OCI-LY7 (cell line): ENCODE results near the gene AKAP3. TPM values are rescaled to one million over a fixed set of nuclear protein-coding genes. Genes with fewer than 3 reads are reported as not detected.

Source experiments
- BruUV-seq: library from RNA; stranded (reverse); fragments of 400-500 nt; replicated peaks from 2 replicates; lab custom pipeline; 2021; lab: Mats Ljungman, UMichigan
- CTCF ChIA-PET: fragments of 300-600 bp; sonication (Branson Sonifier 250); formaldehyde crosslinking; loops from one replicate; lab custom pipeline; 2022; ENCODE audit warnings: antibody characterized with exemption; ENCODE audit not compliant: unreplicated experiment; lab: Charles Lee
- POLR2A ChIA-PET: fragments of 300-600 bp; sonication (Branson Sonifier 250); formaldehyde crosslinking; loops from one replicate; lab custom pipeline; 2022; ENCODE audit warnings: antibody characterized with exemption; lab: Charles Lee
- DNase-seq: peaks from one replicate; pipeline ENCODE4 v3.0.0-alpha.2; 2015; ENCODE audit warnings: low spot score
- H2AFZ ChIP-seq: fragments of 200-600 bp; sonication (generic), shearing (Covaris generic); 2 replicates; pipeline ENCODE4 v1.6.1; 2014; ENCODE audit warnings: mild to moderate bottlenecking, antibody characterized with exemption, low read length, moderate library complexity
- H3K27ac ChIP-seq: fragments of 200-600 bp; sonication (generic); 2 replicates; pipeline ENCODE4 v1.5.1; 2014; ENCODE audit warnings: mixed run types, low read depth, mild to moderate bottlenecking, moderate library complexity, low read length, inconsistent platforms; ENCODE audit not compliant: poor library complexity, severe bottlenecking
- H3K36me3 ChIP-seq: fragments of 200-600 bp; sonication (generic); 2 replicates; pipeline ENCODE4 v1.6.1; 2014; ENCODE audit warnings: mild to moderate bottlenecking, antibody characterized with exemption, low read length, moderate library complexity, mixed read lengths; ENCODE audit not compliant: insufficient read depth
- H3K4me1 ChIP-seq: fragments of 200-600 bp; sonication (generic); 2 replicates; pipeline ENCODE4 v1.5.1; 2014; ENCODE audit warnings: mild to moderate bottlenecking, low read length; ENCODE audit not compliant: insufficient read depth, poor library complexity, severe bottlenecking
- H3K4me2 ChIP-seq: fragments of 200-600 bp; sonication (generic); 2 replicates; pipeline ENCODE4 v1.6.1; 2014; ENCODE audit warnings: mild to moderate bottlenecking, low read length
- H3K4me3 ChIP-seq: fragments of 200-600 bp; sonication (generic); 2 replicates; pipeline ENCODE4 v1.5.1; 2014; ENCODE audit warnings: mild to moderate bottlenecking, low read depth, low read length; ENCODE audit not compliant: poor library complexity, severe bottlenecking
- H3K79me2 ChIP-seq: fragments of 200-600 bp; sonication (generic); 2 replicates; pipeline ENCODE4 v1.6.1; 2016; ENCODE audit warnings: low read depth, mild to moderate bottlenecking, low read length, moderate library complexity, mixed read lengths; ENCODE audit not compliant: insufficient read depth
- H3K9me2 ChIP-seq: fragments of 200-600 bp; sonication (generic); 2 replicates; pipeline ENCODE4 v1.6.1; 2016; ENCODE audit warnings: mild to moderate bottlenecking, low read length, mixed read lengths; ENCODE audit not compliant: insufficient read depth
- H3K9me3 ChIP-seq: fragments of 200-600 bp; sonication (generic); 2 replicates; pipeline ENCODE4 v1.6.1; 2014; ENCODE audit warnings: mild to moderate bottlenecking, mixed run types, low read length, mixed read lengths
- H4K20me1 ChIP-seq: fragments of 200-600 bp; sonication (generic); 2 replicates; pipeline ENCODE4 v1.6.1; 2014; ENCODE audit warnings: mild to moderate bottlenecking, antibody characterized with exemption, low read length, moderate library complexity, mixed read lengths; ENCODE audit not compliant: insufficient read depth
- EZH2phosphoT487 ChIP-seq: fragments of 200-600 bp; sonication (generic); IDR thresholded peaks from 2 replicates; pipeline ENCODE4 v1.6.1; 2018; ENCODE audit warnings: low read depth, borderline replicate concordance, mild to moderate bottlenecking, mixed run types, antibody characterized with exemption, low read length, moderate library complexity, mixed read lengths
- intact Hi-C: fragments of 100-400 bp; cut with micrococcal nuclease; formaldehyde crosslinking; loops from one replicate; pipeline ENCODE4 v1.10.0; 2022; ENCODE audit not compliant: unreplicated experiment
- total RNA-seq, 2 experiments: library from RNA; depleted of rRNA in 1 of 2; stranded (reverse); fragments of >200 nt in 1 of 2; shearing (Covaris generic) in 1 of 2; gene quantifications; 2 replicates each; pipeline ENCODE4 v1.2.3, GENCODE V29; 2014 to 2022
- TF ChIP-seq, protein P1 (sequence below): fragments of 200-600 bp; sonication (generic); conservative IDR thresholded peaks from 2 replicates; pipeline ENCODE4 v1.5.1; 2014; ENCODE audit warnings: mild to moderate bottlenecking, antibody characterized with exemption, low read length, moderate library complexity, mixed read lengths

The AKAP3 gene
- total RNA-seq, 2 experiments from 2014 or later, result 0.92 to 2.4 TPM

DNA sequence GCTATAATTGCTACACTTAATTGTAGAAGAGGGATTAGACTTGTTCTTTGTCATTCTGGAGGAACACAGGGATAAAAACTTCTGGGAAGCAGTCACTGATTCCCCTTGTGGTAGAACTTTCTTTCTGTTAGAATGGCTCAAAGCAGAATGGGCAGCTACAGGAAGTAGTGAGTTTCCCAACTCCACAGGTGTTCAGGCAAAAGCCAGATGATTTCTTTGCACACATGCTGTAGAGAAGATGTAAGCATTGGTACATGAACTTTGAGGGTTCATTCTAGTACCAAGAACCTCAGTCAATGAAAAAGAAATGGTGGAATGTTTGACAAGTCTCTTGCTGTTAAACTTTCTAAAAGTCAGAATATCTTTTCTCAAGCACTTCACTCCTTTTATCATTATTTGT, 4.4 kb upstream of the AKAP3 start:
- no peak for DNase-seq
- H3K4me1 ChIP-seq, result peaks cover 25% of the 10 kb centered on the region
- H3K36me3 ChIP-seq, result peaks cover 66% of the 10 kb centered on the region
- H3K9me2 ChIP-seq, result no peaks in the 10 kb centered on the region
- no peak overlapping the region for H3K27ac ChIP-seq
- no peak for TF ChIP-seq EZH2phosphoT487
- TF ChIP-seq, protein P1, sequence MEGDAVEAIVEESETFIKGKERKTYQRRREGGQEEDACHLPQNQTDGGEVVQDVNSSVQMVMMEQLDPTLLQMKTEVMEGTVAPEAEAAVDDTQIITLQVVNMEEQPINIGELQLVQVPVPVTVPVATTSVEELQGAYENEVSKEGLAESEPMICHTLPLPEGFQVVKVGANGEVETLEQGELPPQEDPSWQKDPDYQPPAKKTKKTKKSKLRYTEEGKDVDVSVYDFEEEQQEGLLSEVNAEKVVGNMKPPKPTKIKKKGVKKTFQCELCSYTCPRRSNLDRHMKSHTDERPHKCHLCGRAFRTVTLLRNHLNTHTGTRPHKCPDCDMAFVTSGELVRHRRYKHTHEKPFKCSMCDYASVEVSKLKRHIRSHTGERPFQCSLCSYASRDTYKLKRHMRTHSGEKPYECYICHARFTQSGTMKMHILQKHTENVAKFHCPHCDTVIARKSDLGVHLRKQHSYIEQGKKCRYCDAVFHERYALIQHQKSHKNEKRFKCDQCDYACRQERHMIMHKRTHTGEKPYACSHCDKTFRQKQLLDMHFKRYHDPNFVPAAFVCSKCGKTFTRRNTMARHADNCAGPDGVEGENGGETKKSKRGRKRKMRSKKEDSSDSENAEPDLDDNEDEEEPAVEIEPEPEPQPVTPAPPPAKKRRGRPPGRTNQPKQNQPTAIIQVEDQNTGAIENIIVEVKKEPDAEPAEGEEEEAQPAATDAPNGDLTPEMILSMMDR, result no peak
- peaks cover 52% of the 10 kb centered on the region for H3K79me2 ChIP-seq
- ChIA-PET CTCF (no interaction called here), POLR2A (interaction anchor here (0.7 to 1.2 kb wide), 2 partner anchors 9 to 11 kb away, joined by 4 read pairs; no protein-coding TSS in a partner anchor)
- intact Hi-C loops, result no loop called here
- no peak overlapping the region for H3K4me3 ChIP-seq
- no peaks in the 10 kb centered on the region for H3K9me3 ChIP-seq
- BruUV-seq, result no TSS peak
- H2AFZ ChIP-seq, result no peak overlapping the region
- H4K20me1 ChIP-seq, result peaks cover 18% of the 10 kb centered on the region; the same call in 1 of the 2 replicates
- H3K4me2 ChIP-seq, result no peak overlapping the region

DNA sequence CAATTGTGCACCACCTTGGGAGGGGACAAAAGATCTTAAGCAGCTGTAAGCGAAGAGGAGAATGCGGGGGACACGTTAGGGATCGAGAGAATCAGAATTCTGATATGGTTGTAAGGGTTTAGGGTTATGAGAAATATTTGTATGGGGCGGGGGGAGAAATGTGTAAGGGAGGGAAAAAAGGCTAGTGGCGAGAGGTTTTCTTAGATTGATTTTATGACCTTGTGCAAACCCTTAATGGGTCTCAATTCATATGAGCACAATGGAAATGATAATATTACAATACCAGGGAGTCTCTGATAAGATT, 459 bp upstream of the AKAP3 start:
- ChIA-PET POLR2A (interaction anchor here (0.6 to 1.5 kb wide), 6 partner anchors 9 to 327 kb away, joined by 3 to 6 read pairs (median 3); no protein-coding TSS in a partner anchor), CTCF (no interaction called here)
- H3K36me3 ChIP-seq, result peaks cover 27% of the 10 kb centered on the region
- no peak for TF ChIP-seq EZH2phosphoT487
- peak overlapping the region; percentile 90 for H2AFZ ChIP-seq
- H3K4me1 ChIP-seq, result peaks cover 41% of the 10 kb centered on the region
- peak overlapping the region; percentile 87 for H3K4me2 ChIP-seq
- H4K20me1 ChIP-seq, result peaks cover 18% of the 10 kb centered on the region; the same call in 1 of the 2 replicates
- no TSS peak for BruUV-seq
- H3K79me2 ChIP-seq, result peaks cover 52% of the 10 kb centered on the region
- H3K4me3 ChIP-seq, result peak overlapping the region; percentile 84
- no peaks in the 10 kb centered on the region for H3K9me2 ChIP-seq
- DNase-seq, result no peak
- no peaks in the 10 kb centered on the region for H3K9me3 ChIP-seq
- intact Hi-C loops, result loop anchor here (2.0 kb wide), 3 partner anchors 45 to 179 kb away; partner anchors contain the start of gene RAD51AP1
- peak overlapping the region; percentile 59 for H3K27ac ChIP-seq

DNA sequence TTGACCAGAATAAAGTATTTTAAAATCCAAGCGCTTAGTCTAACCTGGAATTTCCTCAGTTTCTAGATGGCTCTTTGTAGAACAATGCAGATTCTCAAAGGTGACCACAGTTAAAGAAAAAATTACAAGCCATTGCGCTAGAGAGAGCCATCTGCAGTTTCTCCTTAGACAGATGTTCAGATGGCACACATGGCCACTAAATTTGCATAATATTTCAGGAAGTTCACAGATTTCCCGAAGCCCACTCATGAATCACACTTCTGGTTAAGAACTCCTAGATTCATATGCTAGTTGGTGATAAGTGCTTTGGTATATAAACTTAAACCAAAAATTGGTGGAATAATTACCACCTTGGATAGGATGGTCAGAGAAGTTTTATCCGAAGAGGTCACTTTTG, 749 bp downstream of the AKAP3 start:
- peaks cover 48% of the 10 kb centered on the region for H3K4me1 ChIP-seq
- POLR2A ChIA-PET, result interaction anchor here (0.6 to 1.3 kb wide), 4 partner anchors 43 to 181 kb away, joined by 3 to 5 read pairs (median 3); no protein-coding TSS in a partner anchor

More for the DNA sequence above, 749 bp downstream of the AKAP3 start:
- Histone ChIP-seq H3K79me2 (peaks cover 41% of the 10 kb centered on the region), H3K36me3 (peaks cover 16% of the 10 kb centered on the region; the same call in 1 of the 2 replicates), H3K9me3 (no peaks in the 10 kb centered on the region), H3K4me3 (peak overlapping the region; percentile 84), H3K9me2 (no peaks in the 10 kb centered on the region), H4K20me1 (peaks cover 18% of the 10 kb centered on the region; the same call in 1 of the 2 replicates), H3K27ac (peak overlapping the region; percentile 59), H3K4me2 (peak overlapping the region; percentile 87), H2AFZ (peak overlapping the region; percentile 90; the same call in 1 of the 2 replicates)
- BruUV-seq, result no TSS peak
- intact Hi-C loops, result loop anchor here (2.0 kb wide), 3 partner anchors 43 to 181 kb away; partner anchors contain the start of gene RAD51AP1
- DNase-seq, result peak; percentile 75
- CTCF ChIA-PET, result no interaction called here
- TF ChIP-seq EZH2phosphoT487, result no peak
- TF ChIP-seq, protein P1, result 0 out of 2 replicates have a peak, but pooled peaks have one; percentile 17
